ENCODE results near the gene HIVEP3. TPM values are rescaled to one million over a fixed set of nuclear protein-coding genes. Genes with fewer than 3 reads are reported as not detected.
A peak's percentile ranks its signal among the peaks of the same experiment; 100 is the strongest.

The HIVEP3 gene
- total RNA-seq, 1 donor: 1.8 TPM

- no peaks in the 10 kb centered on the region for H3K9me3 ChIP-seq (ENCODE audit: low read depth, low read length)
- H2AFZ ChIP-seq (ENCODE audit: low read length): no peak overlapping the region
- peaks cover 4% of the 10 kb centered on the region for H3K4me1 ChIP-seq (ENCODE audit: insufficient read depth, low read length)
- H3K79me2 ChIP-seq (ENCODE audit: insufficient read depth, low read length): no peaks in the 10 kb centered on the region
- no peaks in the 10 kb centered on the region for H3K36me3 ChIP-seq (ENCODE audit: insufficient read depth, low read length)
- H4K20me1 ChIP-seq (ENCODE audit: insufficient read depth, low read length): no peaks in the 10 kb centered on the region
- DNase-seq (ENCODE audit: insufficient read length, low spot score, missing footprints): peak; percentile 27
- no peak for TF ChIP-seq CTCF (IDR thresholded peaks at IDR 0.05; ENCODE audit: extremely low read depth, low read depth, low read length)
- H3K27ac ChIP-seq (ENCODE audit: low read depth, low read length): no peak overlapping the region
- no peaks in the 10 kb centered on the region for H3K27me3 ChIP-seq (ENCODE audit: insufficient read depth, low read length)
- no peak overlapping the region for H3K4me3 ChIP-seq (ENCODE audit: insufficient read depth, low read length)
- H3K4me2 ChIP-seq (ENCODE audit: insufficient read depth, low read length): no peak overlapping the region
Measured at GRCh38 chr1:41722184-41722583, 196.5 kb downstream of the HIVEP3 start.

GRCh38 chr1:41720861-41721410, 197.8 kb downstream of the HIVEP3 start:
- DNase-seq (ENCODE audit: insufficient read length, low spot score, missing footprints): no peak
- peaks cover 4% of the 10 kb centered on the region for H3K4me1 ChIP-seq (ENCODE audit: insufficient read depth, low read length)
- H4K20me1 ChIP-seq (ENCODE audit: insufficient read depth, low read length): no peaks in the 10 kb centered on the region
- TF ChIP-seq CTCF (IDR thresholded peaks at IDR 0.05; ENCODE audit: extremely low read depth, low read depth, low read length): no peak
- H3K9me3 ChIP-seq (ENCODE audit: low read depth, low read length): no peaks in the 10 kb centered on the region
- H3K27me3 ChIP-seq (ENCODE audit: insufficient read depth, low read length): no peaks in the 10 kb centered on the region
- H3K4me3 ChIP-seq (ENCODE audit: insufficient read depth, low read length): no peak overlapping the region
- H3K27ac ChIP-seq (ENCODE audit: low read depth, low read length): no peak overlapping the region
- H2AFZ ChIP-seq (ENCODE audit: low read length): no peak overlapping the region
- H3K4me2 ChIP-seq (ENCODE audit: insufficient read depth, low read length): no peak overlapping the region
- H3K36me3 ChIP-seq (ENCODE audit: insufficient read depth, low read length): no peaks in the 10 kb centered on the region
- H3K79me2 ChIP-seq (ENCODE audit: insufficient read depth, low read length): no peaks in the 10 kb centered on the region

- DNase-seq (ENCODE audit: insufficient read length, low spot score, missing footprints): no peak
- no peak overlapping the region for H3K4me3 ChIP-seq (ENCODE audit: insufficient read depth, low read length)
- no peak for TF ChIP-seq CTCF (IDR thresholded peaks at IDR 0.05; ENCODE audit: extremely low read depth, low read depth, low read length)
- H3K36me3 ChIP-seq (ENCODE audit: insufficient read depth, low read length): no peaks in the 10 kb centered on the region
- H3K27me3 ChIP-seq (ENCODE audit: insufficient read depth, low read length): no peaks in the 10 kb centered on the region
- H3K27ac ChIP-seq (ENCODE audit: low read depth, low read length): no peak overlapping the region
- H3K4me1 ChIP-seq (ENCODE audit: insufficient read depth, low read length): peaks cover 4% of the 10 kb centered on the region
- no peak overlapping the region for H3K4me2 ChIP-seq (ENCODE audit: insufficient read depth, low read length)
- no peak overlapping the region for H2AFZ ChIP-seq (ENCODE audit: low read length)
- no peaks in the 10 kb centered on the region for H3K9me3 ChIP-seq (ENCODE audit: low read depth, low read length)
- no peaks in the 10 kb centered on the region for H3K79me2 ChIP-seq (ENCODE audit: insufficient read depth, low read length)
- H4K20me1 ChIP-seq (ENCODE audit: insufficient read depth, low read length): no peaks in the 10 kb centered on the region
Measured at GRCh38 chr1:41719590-41719989, 199.1 kb downstream of the HIVEP3 start.

GRCh38 chr1:41719128-41719527, 199.6 kb downstream of the HIVEP3 start:
- no peaks in the 10 kb centered on the region for H3K79me2 ChIP-seq (ENCODE audit: insufficient read depth, low read length)
- H3K27ac ChIP-seq (ENCODE audit: low read depth, low read length): no peak overlapping the region
- no peak overlapping the region for H2AFZ ChIP-seq (ENCODE audit: low read length)
- no peak overlapping the region for H3K4me3 ChIP-seq (ENCODE audit: insufficient read depth, low read length)
- DNase-seq (ENCODE audit: insufficient read length, low spot score, missing footprints): peak; percentile 32
- no peak overlapping the region for H3K4me2 ChIP-seq (ENCODE audit: insufficient read depth, low read length)
- peaks cover 9% of the 10 kb centered on the region for H3K4me1 ChIP-seq (ENCODE audit: insufficient read depth, low read length)
- H4K20me1 ChIP-seq (ENCODE audit: insufficient read depth, low read length): no peaks in the 10 kb centered on the region
- no peaks in the 10 kb centered on the region for H3K27me3 ChIP-seq (ENCODE audit: insufficient read depth, low read length)
- no peaks in the 10 kb centered on the region for H3K36me3 ChIP-seq (ENCODE audit: insufficient read depth, low read length)
- no peaks in the 10 kb centered on the region for H3K9me3 ChIP-seq (ENCODE audit: low read depth, low read length)
- TF ChIP-seq CTCF (IDR thresholded peaks at IDR 0.05; ENCODE audit: extremely low read depth, low read depth, low read length): no peak

Measured in osteoblast (primary cell).